Ovary (tissue), 3 donors: Measurements from ENCODE around the gene LRFN4.

Experiments used
- EP300 ChIP-seq: sonication (generic); formaldehyde crosslinking; IDR thresholded peaks from one replicate; pipeline ENCODE4 v1.6.1; 2017; ENCODE audit warnings: antibody characterized with exemption
- POLR2A ChIP-seq: fragments of 450-650 bp; IDR thresholded peaks from one replicate; pipeline ENCODE4 v1.6.1; 2017; ENCODE audit warnings: antibody characterized with exemption, mild to moderate bottlenecking, moderate library complexity
- TF ChIP-seq, protein P1 (sequence below), 3 donors: fragments of 450-650 bp in 2 of 3; fragments of 200-600 bp in 1 of 3; IDR thresholded peaks; one replicate each; pipeline versions ENCODE4 v1.5.1 to v1.8.0; 2016 to 2022; ENCODE audit warnings: antibody characterized with exemption in 3 of 3, mild to moderate bottlenecking in 1 of 3
- donor health status: DM: no; HTN: no; CAD: no.

DNA sequence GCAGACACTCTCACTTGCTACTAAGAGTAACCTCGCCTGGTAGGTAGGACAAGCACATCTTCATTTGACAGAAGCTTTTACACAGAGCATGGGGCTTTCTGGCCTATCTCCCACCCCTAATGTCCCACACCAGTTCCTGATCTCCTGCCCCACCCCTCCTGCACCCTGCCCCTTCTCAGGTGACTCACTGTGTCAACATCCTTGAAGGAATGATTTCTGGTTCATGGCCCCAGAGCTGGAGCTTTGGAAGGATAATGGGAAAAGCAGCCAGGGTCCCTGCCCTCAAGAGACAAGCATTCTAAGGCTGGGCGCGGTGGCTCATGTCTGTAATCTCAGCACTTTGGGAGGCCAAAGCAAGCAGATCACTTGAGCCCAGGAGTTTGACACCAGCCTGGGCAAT lies 47.2 kb downstream of the LRFN4 start:
- TF ChIP-seq, protein P1, sequence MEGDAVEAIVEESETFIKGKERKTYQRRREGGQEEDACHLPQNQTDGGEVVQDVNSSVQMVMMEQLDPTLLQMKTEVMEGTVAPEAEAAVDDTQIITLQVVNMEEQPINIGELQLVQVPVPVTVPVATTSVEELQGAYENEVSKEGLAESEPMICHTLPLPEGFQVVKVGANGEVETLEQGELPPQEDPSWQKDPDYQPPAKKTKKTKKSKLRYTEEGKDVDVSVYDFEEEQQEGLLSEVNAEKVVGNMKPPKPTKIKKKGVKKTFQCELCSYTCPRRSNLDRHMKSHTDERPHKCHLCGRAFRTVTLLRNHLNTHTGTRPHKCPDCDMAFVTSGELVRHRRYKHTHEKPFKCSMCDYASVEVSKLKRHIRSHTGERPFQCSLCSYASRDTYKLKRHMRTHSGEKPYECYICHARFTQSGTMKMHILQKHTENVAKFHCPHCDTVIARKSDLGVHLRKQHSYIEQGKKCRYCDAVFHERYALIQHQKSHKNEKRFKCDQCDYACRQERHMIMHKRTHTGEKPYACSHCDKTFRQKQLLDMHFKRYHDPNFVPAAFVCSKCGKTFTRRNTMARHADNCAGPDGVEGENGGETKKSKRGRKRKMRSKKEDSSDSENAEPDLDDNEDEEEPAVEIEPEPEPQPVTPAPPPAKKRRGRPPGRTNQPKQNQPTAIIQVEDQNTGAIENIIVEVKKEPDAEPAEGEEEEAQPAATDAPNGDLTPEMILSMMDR (IDR thresholded peaks at IDR 0.05) = no peak
- no peak for TF ChIP-seq EP300
- no peak for TF ChIP-seq POLR2A
